DND-41 (cell line): ENCODE measurements around the gene PANK4.
A peak's percentile ranks its signal among the peaks of the same experiment; 100 is the strongest.

Source experiments
- ATAC-seq: fragments of 200-7000 bp; cut with Tn5 transposase; 3 replicates; pipeline ENCODE4 v1.9.1; 2021; ENCODE audit warnings: low read depth; ENCODE audit not compliant: insufficient read depth
- DNase-seq: peaks from one replicate; pipeline ENCODE4 v3.0.0-alpha.2; 2020
- H2AFZ ChIP-seq: 2 replicates; pipeline ENCODE4 v1.6.0; 2012; ENCODE audit warnings: low read depth, low read length
- H3K27ac ChIP-seq: 2 replicates; pipeline ENCODE4 v1.5.1; 2012; ENCODE audit warnings: low read length, inconsistent platforms
- H3K27me3 ChIP-seq: fragments of 200-600 bp; sonication (generic); 2 replicates; pipeline ENCODE4 v1.6.0; 2012; ENCODE audit warnings: low read length, mild to moderate bottlenecking, inconsistent platforms; ENCODE audit not compliant: insufficient read depth, poor library complexity
- H3K36me3 ChIP-seq: 2 replicates; pipeline ENCODE4 v1.5.1; 2012; ENCODE audit warnings: low read length, inconsistent platforms; ENCODE audit not compliant: insufficient read depth
- H3K4me1 ChIP-seq: 2 replicates; pipeline ENCODE4 v1.5.1; 2012; ENCODE audit warnings: mild to moderate bottlenecking, low read length; ENCODE audit not compliant: insufficient read depth
- H3K4me2 ChIP-seq: 2 replicates; pipeline ENCODE4 v1.6.0; 2012; ENCODE audit warnings: mild to moderate bottlenecking, moderate library complexity, low read length, inconsistent platforms; ENCODE audit not compliant: insufficient read depth
- H3K4me3 ChIP-seq, 2 experiments: fragments of 200-600 bp in 1 of 2; shearing (Covaris generic) in 1 of 2; 2 replicates each; pipeline ENCODE4 v1.5.1; 2012 to 2016; ENCODE audit warnings: inconsistent platforms in 2 of 2, low read length in 2 of 2, mild to moderate bottlenecking in 2 of 2, low read depth in 1 of 2, moderate library complexity in 1 of 2
- H3K79me2 ChIP-seq: 2 replicates; pipeline ENCODE4 v1.6.0; 2012; ENCODE audit warnings: low read length, inconsistent platforms; ENCODE audit not compliant: insufficient read depth
- H3K9ac ChIP-seq: 2 replicates; pipeline ENCODE4 v1.6.0; 2012; ENCODE audit warnings: low read depth, mild to moderate bottlenecking, inconsistent platforms, low read length, moderate library complexity
- H3K9me3 ChIP-seq: 2 replicates; pipeline ENCODE4 v1.5.1; 2012; ENCODE audit warnings: low read length, moderate library complexity, mild to moderate bottlenecking, inconsistent platforms; ENCODE audit not compliant: insufficient read depth, severe bottlenecking
- H4K20me1 ChIP-seq: 2 replicates; pipeline ENCODE4 v1.6.0; 2012; ENCODE audit warnings: low read length; ENCODE audit not compliant: insufficient read depth
- CTCF ChIP-seq: IDR thresholded peaks from 2 replicates; pipeline ENCODE4 v1.5.1; 2012; ENCODE audit warnings: borderline replicate concordance, low read length, moderate library complexity, mild to moderate bottlenecking; ENCODE audit not compliant: poor library complexity, severe bottlenecking; ENCODE audit errors: extremely low read depth
- EZH2 ChIP-seq: IDR thresholded peaks from 3 replicates; pipeline ENCODE4 v1.6.1; 2012; ENCODE audit warnings: borderline replicate concordance, low read depth, mild to moderate bottlenecking, moderate library complexity, low read length, inconsistent platforms; ENCODE audit not compliant: severe bottlenecking

PANK4 gene

GRCh38 chr1:2556678-2557481 lies 30.5 kb upstream of the PANK4 start:
- H2AFZ ChIP-seq, result peak overlapping the region; percentile 73
- DNase-seq, result peak; percentile 42
- H3K27ac ChIP-seq, result peak overlapping the region; percentile 90
- H3K36me3 ChIP-seq, result no peaks in the 10 kb centered on the region
- H3K4me3 ChIP-seq, result peak overlapping the region; percentile 21 to 59; a peak in 3 of 4 replicates
- peak overlapping the region; percentile 77 for H3K9ac ChIP-seq
- H3K4me1 ChIP-seq, result peaks cover 31% of the 10 kb centered on the region
- ATAC-seq, result no peak; the same call in 2 of the 3 replicates
- H3K4me2 ChIP-seq, result peak overlapping the region; percentile 76
- H3K79me2 ChIP-seq, result no peaks in the 10 kb centered on the region
- H3K27me3 ChIP-seq, result no peaks in the 10 kb centered on the region
- no peaks in the 10 kb centered on the region for H4K20me1 ChIP-seq
- no peak for TF ChIP-seq CTCF
- TF ChIP-seq EZH2, result no peak
- no peaks in the 10 kb centered on the region for H3K9me3 ChIP-seq

GRCh38 chr1:2556277-2556677 lies 29.9 kb upstream of the PANK4 start, which contains the start of gene TNFRSF14:
TSS of gene TNFRSF14 (plus strand) at chr1:2556371. CDS start at chr1:2556665, 294 bp downstream.
- no peaks in the 10 kb centered on the region for H3K27me3 ChIP-seq
- no peaks in the 10 kb centered on the region for H3K79me2 ChIP-seq
- no peaks in the 10 kb centered on the region for H3K9me3 ChIP-seq
- H3K4me3 ChIP-seq, result peak within 1 kb of the TSS; percentile 21 to 59; a peak in 3 of 4 replicates
- H3K4me2 ChIP-seq, result peak within 1 kb of the TSS; percentile 76
- no peaks in the 10 kb centered on the region for H4K20me1 ChIP-seq
- ATAC-seq, result peak; percentile 84
- peak; percentile 88 for DNase-seq
- peak; percentile 59 for TF ChIP-seq CTCF
- TF ChIP-seq EZH2, result no peak
- H3K4me1 ChIP-seq, result peaks cover 31% of the 10 kb centered on the region
- H2AFZ ChIP-seq, result peak within 1 kb of the TSS; percentile 73
- H3K27ac ChIP-seq, result peak within 1 kb of the TSS; percentile 90
- H3K36me3 ChIP-seq, result no peaks in the 10 kb centered on the region
- peak within 1 kb of the TSS; percentile 77 for H3K9ac ChIP-seq

- Histone ChIP-seq H3K27ac (peak overlapping the region; percentile 90), H3K4me1 (peaks cover 31% of the 10 kb centered on the region), H3K4me2 (peak overlapping the region; percentile 76), H4K20me1 (no peaks in the 10 kb centered on the region), H3K36me3 (no peaks in the 10 kb centered on the region), H3K4me3 (peak overlapping the region; percentile 21 to 59; a peak in 3 of 4 replicates), H3K9ac (peak overlapping the region; percentile 77), H2AFZ (peak overlapping the region; percentile 73), H3K27me3 (no peaks in the 10 kb centered on the region), H3K9me3 (no peaks in the 10 kb centered on the region), H3K79me2 (no peaks in the 10 kb centered on the region)
- ATAC-seq (peak; percentile 72), DNase-seq (peak; percentile 83)
- TF ChIP-seq CTCF, result no peak
- TF ChIP-seq EZH2, result no peak
Observed at GRCh38 chr1:2555634-2556276, 29.4 kb upstream of the PANK4 start.
